Measurements from ENCODE around the gene PPP2R2B. TPM values are rescaled to one million over a fixed set of nuclear protein-coding genes. Genes with fewer than 3 reads are reported as not detected.
A peak's percentile ranks its signal among the peaks of the same experiment; 100 is the strongest.

The PPP2R2B gene
- total and polyA plus RNA-seq, 7 donors, result 0.03 to 0.71 (median 0.11) TPM; not detected in 1

DNA sequence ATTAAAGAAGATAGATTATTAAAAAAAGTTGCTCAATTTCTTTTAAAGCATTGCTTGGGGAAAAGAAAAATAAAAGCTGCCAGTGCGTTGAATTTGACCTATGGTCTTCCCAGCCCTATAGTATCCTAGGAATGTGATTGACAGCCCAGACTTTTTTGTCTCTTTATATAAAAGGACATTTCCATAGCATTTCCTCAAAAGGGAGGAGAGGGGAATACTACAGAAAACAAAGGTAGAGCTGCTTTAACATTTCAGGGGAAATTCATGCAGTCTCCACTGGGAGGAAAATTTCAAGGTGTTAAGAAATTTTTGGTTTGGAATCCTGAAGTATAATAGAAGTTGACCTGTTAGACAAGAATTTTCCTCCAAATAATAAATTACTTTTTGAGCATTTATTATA is 344.7 kb downstream of the PPP2R2B start:
- no peaks in the 10 kb centered on the region for H3K4me1 ChIP-seq
- no peaks in the 10 kb centered on the region for H3K27me3 ChIP-seq (ENCODE audit: insufficient read depth in 3 of 3, low read length in 2 of 3)
- no peak overlapping the region for H3K27ac ChIP-seq
- ATAC-seq (no peak), DNase-seq (no peak)
- H3K4me3 ChIP-seq, result no peak overlapping the region
- intact Hi-C loops (cut with DNase I), result loop anchor here (5.0 kb wide), 2 partner anchors 653 to 658 kb away; no protein-coding TSS in a partner anchor
- no peaks in the 10 kb centered on the region for H3K36me3 ChIP-seq (ENCODE audit: insufficient read depth in 1 of 2, low read depth in 1 of 2)
- no peaks in the 10 kb centered on the region for H3K9me3 ChIP-seq
- WGBS, 3 donors, result 0% methylated on average over 1 of the region's 1 CpG
- TF ChIP-seq, protein P1, sequence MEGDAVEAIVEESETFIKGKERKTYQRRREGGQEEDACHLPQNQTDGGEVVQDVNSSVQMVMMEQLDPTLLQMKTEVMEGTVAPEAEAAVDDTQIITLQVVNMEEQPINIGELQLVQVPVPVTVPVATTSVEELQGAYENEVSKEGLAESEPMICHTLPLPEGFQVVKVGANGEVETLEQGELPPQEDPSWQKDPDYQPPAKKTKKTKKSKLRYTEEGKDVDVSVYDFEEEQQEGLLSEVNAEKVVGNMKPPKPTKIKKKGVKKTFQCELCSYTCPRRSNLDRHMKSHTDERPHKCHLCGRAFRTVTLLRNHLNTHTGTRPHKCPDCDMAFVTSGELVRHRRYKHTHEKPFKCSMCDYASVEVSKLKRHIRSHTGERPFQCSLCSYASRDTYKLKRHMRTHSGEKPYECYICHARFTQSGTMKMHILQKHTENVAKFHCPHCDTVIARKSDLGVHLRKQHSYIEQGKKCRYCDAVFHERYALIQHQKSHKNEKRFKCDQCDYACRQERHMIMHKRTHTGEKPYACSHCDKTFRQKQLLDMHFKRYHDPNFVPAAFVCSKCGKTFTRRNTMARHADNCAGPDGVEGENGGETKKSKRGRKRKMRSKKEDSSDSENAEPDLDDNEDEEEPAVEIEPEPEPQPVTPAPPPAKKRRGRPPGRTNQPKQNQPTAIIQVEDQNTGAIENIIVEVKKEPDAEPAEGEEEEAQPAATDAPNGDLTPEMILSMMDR (IDR thresholded peaks at IDR 0.05), result no peak

DNA sequence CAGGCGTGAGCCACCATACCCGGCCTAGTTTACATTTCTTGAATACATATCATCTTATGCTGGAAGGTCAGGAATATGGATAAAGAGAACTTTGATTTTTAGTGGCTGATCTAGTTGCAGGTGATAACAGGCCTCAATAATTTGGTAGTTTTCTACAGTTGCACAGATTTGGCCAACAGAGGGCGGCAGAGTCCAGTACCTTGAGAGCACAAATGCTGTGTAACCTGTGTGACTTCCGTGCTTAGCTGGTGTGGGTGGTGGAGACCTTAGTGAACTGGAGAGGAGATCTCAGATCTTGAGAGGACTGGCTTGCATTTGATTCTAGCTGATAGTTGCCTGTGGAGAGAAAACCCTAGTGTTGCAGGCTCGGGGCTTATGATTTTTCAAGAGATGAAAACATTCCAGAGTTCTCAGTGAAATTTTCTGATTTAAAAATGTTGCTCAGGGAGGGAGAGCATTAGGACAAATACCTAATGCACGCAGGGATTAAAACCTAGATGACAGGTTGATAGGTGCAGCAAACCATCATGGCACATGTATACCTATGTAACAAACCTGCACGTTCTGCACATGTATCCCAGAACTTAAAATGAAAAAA is 345.2 kb downstream of the PPP2R2B start:
- peak; percentile 42 to 73 (median 61) for ATAC-seq
- H3K27me3 ChIP-seq (ENCODE audit: insufficient read depth in 3 of 3, low read length in 2 of 3), result no peaks in the 10 kb centered on the region
- H3K4me1 ChIP-seq, result no peaks in the 10 kb centered on the region
- TF ChIP-seq, protein P1 (IDR thresholded peaks at IDR 0.05), result peak; percentile 62
- no peaks in the 10 kb centered on the region for H3K9me3 ChIP-seq
- H3K4me3 ChIP-seq, result no peak overlapping the region
- no peak overlapping the region for H3K27ac ChIP-seq
- peak; percentile 39 to 64 for DNase-seq
- no peaks in the 10 kb centered on the region for H3K36me3 ChIP-seq (ENCODE audit: insufficient read depth in 1 of 2, low read depth in 1 of 2)
- intact Hi-C loops (cut with DNase I), result loop anchor here (5.0 kb wide), 2 partner anchors 654 to 659 kb away; no protein-coding TSS in a partner anchor
- WGBS, 3 donors, result 44 to 50% (median 47%) methylated on average over 7 of the region's 7 CpGs
